ENCODE measurements around the gene GCNT4. TPM values are rescaled to one million over a fixed set of nuclear protein-coding genes. Genes with fewer than 3 reads are reported as not detected.
"Not testable (repeated sequence)": the region's sequence is repeated elsewhere in the genome, so short reads cannot be mapped to it uniquely, and the experiment has no call there.

Gene GCNT4, protein sequence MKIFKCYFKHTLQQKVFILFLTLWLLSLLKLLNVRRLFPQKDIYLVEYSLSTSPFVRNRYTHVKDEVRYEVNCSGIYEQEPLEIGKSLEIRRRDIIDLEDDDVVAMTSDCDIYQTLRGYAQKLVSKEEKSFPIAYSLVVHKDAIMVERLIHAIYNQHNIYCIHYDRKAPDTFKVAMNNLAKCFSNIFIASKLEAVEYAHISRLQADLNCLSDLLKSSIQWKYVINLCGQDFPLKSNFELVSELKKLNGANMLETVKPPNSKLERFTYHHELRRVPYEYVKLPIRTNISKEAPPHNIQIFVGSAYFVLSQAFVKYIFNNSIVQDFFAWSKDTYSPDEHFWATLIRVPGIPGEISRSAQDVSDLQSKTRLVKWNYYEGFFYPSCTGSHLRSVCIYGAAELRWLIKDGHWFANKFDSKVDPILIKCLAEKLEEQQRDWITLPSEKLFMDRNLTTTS
- 1 to 10 TPM in 6 of 9 donors, under 1 TPM in 3; 0.24 to 2.8 (median 1.6) TPM for total RNA-seq
- polyA plus RNA-seq = under 1 TPM; 0.27 to 0.60 (median 0.32) TPM
- long read RNA-seq, donor 1, full-length matches to known transcripts = 6 of 6 reads
- long read RNA-seq, donor 1, partial matches to known transcripts = 0 of 6 reads
- long read RNA-seq, donor 1, other reads (novel, unspliced or antisense) = 0 of 6 reads
- long read RNA-seq, donor 2, full-length matches to known transcripts = 1 of 1 reads
- long read RNA-seq, donor 2, partial matches to known transcripts = 0 of 1 reads
- long read RNA-seq, donor 2, other reads (novel, unspliced or antisense) = 0 of 1 reads
- long read RNA-seq, donor 3, full-length matches to known transcripts = 4 of 4 reads
- long read RNA-seq, donor 3, partial matches to known transcripts = 0 of 4 reads
- long read RNA-seq, donor 3, other reads (novel, unspliced or antisense) = 0 of 4 reads
- long read RNA-seq, donor 4 = 0 reads
- long read RNA-seq, donor 5 = 0 reads
- long read RNA-seq, donor 6 = 0 reads
- long read RNA-seq, donor 7, full-length matches to known transcripts = 1 of 1 reads
- long read RNA-seq, donor 7, partial matches to known transcripts = 0 of 1 reads
- long read RNA-seq, donor 7, other reads (novel, unspliced or antisense) = 0 of 1 reads
- long read RNA-seq, donor 8, full-length matches to known transcripts = 6 of 6 reads
- long read RNA-seq, donor 8, partial matches to known transcripts = 0 of 6 reads
- long read RNA-seq, donor 8, other reads (novel, unspliced or antisense) = 0 of 6 reads
- long read RNA-seq, donor 9, full-length matches to known transcripts = 3 of 3 reads
- long read RNA-seq, donor 9, partial matches to known transcripts = 0 of 3 reads
- long read RNA-seq, donor 9, other reads (novel, unspliced or antisense) = 0 of 3 reads
- long read RNA-seq, donor 10, full-length matches to known transcripts = 3 of 3 reads
- long read RNA-seq, donor 10, partial matches to known transcripts = 0 of 3 reads
- long read RNA-seq, donor 10, other reads (novel, unspliced or antisense) = 0 of 3 reads

DNA sequence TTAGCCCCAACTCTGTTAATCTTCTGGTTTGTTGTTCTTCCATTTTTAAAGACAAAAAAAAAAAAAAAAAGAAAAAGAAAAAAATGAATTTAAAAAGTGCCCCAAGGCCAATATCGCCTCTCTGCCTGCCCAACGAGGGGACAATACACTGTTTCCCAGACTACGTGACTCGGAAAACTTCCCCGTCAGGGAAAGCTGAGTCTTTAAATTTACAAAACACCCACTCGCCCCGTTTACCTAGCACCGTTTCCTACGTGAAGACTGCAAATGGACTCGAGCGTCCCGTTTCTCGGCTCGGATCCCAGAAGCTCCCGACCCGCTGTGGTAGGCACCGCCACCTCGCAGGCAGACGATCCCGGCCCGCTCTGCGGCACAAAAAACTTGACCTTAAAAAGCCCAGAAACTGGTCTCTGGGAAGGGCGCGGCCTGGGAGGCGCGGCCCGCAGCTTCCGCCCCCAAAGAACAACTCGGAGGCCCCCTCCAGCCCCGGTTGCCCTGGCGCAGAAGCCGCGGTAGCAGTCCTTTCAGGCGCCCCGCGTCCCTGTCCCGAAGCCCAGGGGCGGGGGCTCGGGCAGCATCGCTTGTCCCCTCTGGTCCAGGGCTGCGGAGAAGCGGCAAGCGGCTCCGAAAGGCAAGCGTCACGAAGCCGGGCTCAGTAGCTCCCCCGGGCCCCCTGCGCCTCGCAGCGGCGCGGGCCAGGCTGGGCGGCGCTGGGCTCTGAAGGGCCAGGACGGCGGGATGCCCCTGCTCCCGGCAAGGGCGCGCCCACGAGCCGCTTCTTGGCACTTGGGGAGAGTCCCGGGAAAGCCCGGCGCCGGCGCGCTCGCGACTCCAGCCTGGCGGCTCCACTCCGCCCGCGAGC, at the start of gene GCNT4:
Gene GCNT4 (minus strand): TSS at position 367 of the 862 bp plus-strand sequence. CDS start 22,521 bp downstream, outside the sequence.
- Histone ChIP-seq H3K27ac (peak within 1 kb of the TSS; percentile 72 to 96 (median 91)), H3K4me1 (replicated peaks in 1 of 2) (peaks cover 0 to 15% of the 10 kb centered on the region in 2 donors), H3K4me3 (peak within 1 kb of the TSS; percentile 42 to 89 (median 71)), H3K27me3 (no peaks in the 10 kb centered on the region), H3K9me3 (replicated peaks in 1 of 3) (no peaks in the 10 kb centered on the region), H3K36me3 (replicated peaks in 1 of 2) (no peaks in the 10 kb centered on the region)
- WGBS, 4 donors = 0 to 6% (median 1%) methylated on average over 12 to 74 of the region's 74 CpGs
- intact Hi-C loops (cut with DNase I) = loop anchor here in 1 of 2 donors (10.0 kb wide), 1 partner anchor 182 kb away; the partner anchor contains the start of gene ANKRD31
- peak; percentile 55 to 63 (median 60) for DNase-seq
- peak; percentile 21 to 46 for TF ChIP-seq POLR2A (IDR thresholded peaks at IDR 0.05)
- TF ChIP-seq, protein P1, sequence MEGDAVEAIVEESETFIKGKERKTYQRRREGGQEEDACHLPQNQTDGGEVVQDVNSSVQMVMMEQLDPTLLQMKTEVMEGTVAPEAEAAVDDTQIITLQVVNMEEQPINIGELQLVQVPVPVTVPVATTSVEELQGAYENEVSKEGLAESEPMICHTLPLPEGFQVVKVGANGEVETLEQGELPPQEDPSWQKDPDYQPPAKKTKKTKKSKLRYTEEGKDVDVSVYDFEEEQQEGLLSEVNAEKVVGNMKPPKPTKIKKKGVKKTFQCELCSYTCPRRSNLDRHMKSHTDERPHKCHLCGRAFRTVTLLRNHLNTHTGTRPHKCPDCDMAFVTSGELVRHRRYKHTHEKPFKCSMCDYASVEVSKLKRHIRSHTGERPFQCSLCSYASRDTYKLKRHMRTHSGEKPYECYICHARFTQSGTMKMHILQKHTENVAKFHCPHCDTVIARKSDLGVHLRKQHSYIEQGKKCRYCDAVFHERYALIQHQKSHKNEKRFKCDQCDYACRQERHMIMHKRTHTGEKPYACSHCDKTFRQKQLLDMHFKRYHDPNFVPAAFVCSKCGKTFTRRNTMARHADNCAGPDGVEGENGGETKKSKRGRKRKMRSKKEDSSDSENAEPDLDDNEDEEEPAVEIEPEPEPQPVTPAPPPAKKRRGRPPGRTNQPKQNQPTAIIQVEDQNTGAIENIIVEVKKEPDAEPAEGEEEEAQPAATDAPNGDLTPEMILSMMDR (IDR thresholded peaks at IDR 0.05) = no peak

DNA sequence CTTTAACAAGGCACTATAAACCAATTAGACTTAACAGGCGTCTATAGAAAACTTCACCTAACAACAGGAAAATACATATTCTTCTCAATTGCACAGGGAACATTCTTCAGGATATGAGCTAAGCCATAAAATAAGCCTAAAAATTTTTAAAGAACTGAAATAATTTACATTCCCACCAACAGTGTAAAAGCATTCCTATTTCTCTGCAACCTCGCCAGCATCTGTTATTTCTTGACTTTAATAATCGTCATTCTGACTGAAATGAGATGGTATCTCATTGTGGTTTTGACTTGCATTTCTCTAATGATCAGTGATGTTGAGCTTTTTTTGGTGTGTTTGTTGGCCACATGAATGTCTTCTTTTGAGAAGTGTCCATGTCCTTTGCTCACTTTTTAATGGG, 43.6 kb upstream of the GCNT4 start:
- H3K27ac ChIP-seq; H3K36me3 ChIP-seq (replicated peaks in 1 of 2); DNase-seq; H3K4me3 ChIP-seq; H3K27me3 ChIP-seq; intact Hi-C loops (cut with DNase I); H3K4me1 ChIP-seq (replicated peaks in 1 of 2); H3K9me3 ChIP-seq (replicated peaks in 1 of 3): not testable (repeated sequence)
- WGBS, 4 donors = 62 to 75% (median 67%) methylated on average over 3 of the region's 3 CpGs

DNA sequence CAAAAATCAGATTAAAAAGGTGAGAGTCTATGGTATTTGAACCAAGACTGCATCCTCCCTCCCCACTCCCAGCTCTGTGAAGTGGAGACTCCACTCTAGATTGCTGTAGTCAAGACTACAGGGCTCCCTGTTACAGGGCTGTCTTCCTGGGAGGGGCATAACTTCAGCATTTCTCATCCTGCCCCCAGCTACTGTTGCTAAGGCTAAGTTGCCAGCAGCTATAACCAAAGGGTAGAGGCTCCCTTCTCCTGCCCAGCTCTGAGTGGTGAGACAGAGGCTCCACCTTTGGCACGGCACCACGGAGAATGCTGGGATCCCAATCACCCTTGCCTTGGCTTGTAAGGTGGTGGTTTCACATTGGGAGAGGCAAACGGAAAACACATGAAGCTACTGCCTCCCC, 39.2 kb upstream of the GCNT4 start:
- H3K9me3 ChIP-seq (replicated peaks in 1 of 3) = no peaks in the 10 kb centered on the region
- H3K4me3 ChIP-seq = no peak overlapping the region
- 79 to 92% (median 83%) methylated on average over 3 of the region's 3 CpGs for whole genome bisulfite sequencing, 4 donors
- no peak for DNase-seq
- H3K27me3 ChIP-seq = no peaks in the 10 kb centered on the region
- intact Hi-C loops (cut with DNase I) = no loop called here
- no peaks in the 10 kb centered on the region for H3K36me3 ChIP-seq (replicated peaks in 1 of 2)
- no peak for TF ChIP-seq POLR2A (IDR thresholded peaks at IDR 0.05)
- TF ChIP-seq, protein P1 (IDR thresholded peaks at IDR 0.05) = no peak
- no peak overlapping the region for H3K27ac ChIP-seq
- no peaks in the 10 kb centered on the region for H3K4me1 ChIP-seq (replicated peaks in 1 of 2)
